Hepatocyte (in vitro differentiated cells): ENCODE results near the gene TRIM31. TPM values are rescaled to one million over a fixed set of nuclear protein-coding genes. Genes with fewer than 3 reads are reported as not detected.

ENCODE experiments used
- DNase-seq: peaks from one replicate; pipeline ENCODE4 v3.0.0-alpha.2; 2016; ENCODE audit warnings: low spot score
- H2AFZ ChIP-seq: fragments of 200-600 bp; sonication (generic); 2 replicates; pipeline ENCODE4 v1.6.0; 2016; ENCODE audit warnings: antibody characterized with exemption, mild to moderate bottlenecking
- H3K27ac ChIP-seq: fragments of 200-600 bp; sonication (generic); 2 replicates; pipeline ENCODE4 v1.5.1; 2016; ENCODE audit warnings: mild to moderate bottlenecking
- H3K27me3 ChIP-seq: fragments of 200-600 bp; sonication (generic); 2 replicates; pipeline ENCODE4 v1.6.1; 2016
- H3K36me3 ChIP-seq: fragments of 200-600 bp; sonication (generic); replicated peaks from 2 replicates; pipeline ENCODE4 v1.5.1; 2016; ENCODE audit warnings: low read depth; ENCODE audit not compliant: insufficient read depth
- H3K4me1 ChIP-seq: fragments of 200-600 bp; sonication (generic); 2 replicates; pipeline ENCODE4 v1.5.1; 2016; ENCODE audit warnings: mild to moderate bottlenecking, moderate library complexity; ENCODE audit not compliant: insufficient read depth
- H3K4me2 ChIP-seq: fragments of 200-600 bp; sonication (generic); 2 replicates; pipeline ENCODE4 v1.6.0; 2016
- H3K4me3 ChIP-seq: fragments of 200-600 bp; sonication (generic); 2 replicates; pipeline ENCODE4 v1.5.1; 2016; ENCODE audit warnings: mild to moderate bottlenecking
- H3K79me2 ChIP-seq: fragments of 200-600 bp; sonication (generic); 2 replicates; pipeline ENCODE4 v1.6.0; 2017; ENCODE audit warnings: mild to moderate bottlenecking
- H3K9me2 ChIP-seq: fragments of 200-600 bp; sonication (generic); replicated peaks from 2 replicates; pipeline ENCODE4 v1.6.0; 2017; ENCODE audit warnings: mild to moderate bottlenecking; ENCODE audit not compliant: insufficient read depth
- H3K9me3 ChIP-seq: fragments of 200-600 bp; sonication (generic); 2 replicates; pipeline ENCODE4 v1.5.1; 2016; ENCODE audit warnings: low read depth, mild to moderate bottlenecking
- H4K20me1 ChIP-seq: fragments of 200-600 bp; sonication (generic); 2 replicates; pipeline ENCODE4 v1.6.0; 2016; ENCODE audit warnings: mild to moderate bottlenecking; ENCODE audit not compliant: insufficient read depth, poor library complexity, severe bottlenecking
- CTCF ChIP-seq: fragments of 200-600 bp; sonication (generic); IDR thresholded peaks from 2 replicates; pipeline ENCODE4 v1.5.1; 2016; ENCODE audit warnings: antibody characterized with exemption, mild to moderate bottlenecking; ENCODE audit not compliant: poor library complexity
- EZH2 ChIP-seq: fragments of 200-600 bp; sonication (generic); IDR thresholded peaks from 2 replicates; pipeline ENCODE4 v1.6.1; 2016; ENCODE audit warnings: antibody characterized with exemption, mild to moderate bottlenecking, borderline replicate concordance
- EZH2phosphoT487 ChIP-seq: fragments of 200-600 bp; sonication (generic); IDR thresholded peaks from one replicate; pipeline ENCODE4 v1.6.1; 2018; ENCODE audit warnings: antibody characterized with exemption, mild to moderate bottlenecking, low read depth, moderate library complexity; ENCODE audit not compliant: unreplicated experiment, severe bottlenecking
- WGBS: methylation state at CpG from one replicate; pipeline ENCODE4 v1.1.6; 2016; ENCODE audit warnings: low lambda C conversion rate; ENCODE audit errors: missing lambda C conversion rate; 5-methylcytosine and 5-hydroxymethylcytosine counted together
- polyA plus RNA-seq: library from polyadenylated mRNA; unstranded; fragments of >200 nt; fragmentation: Nextera tagmentation; extraction: Ambion mirVana; gene quantifications from 2 replicates; pipeline ENCODE4 v1.2.1, GENCODE V29; 2016
- total RNA-seq: library from RNA; depleted of rRNA; stranded (reverse); fragments of >200 nt; gene quantifications from 2 replicates; pipeline ENCODE4 v1.2.3, GENCODE V29; 2014

TRIM31 gene
- total and polyA plus RNA-seq, 2 experiments from 2014 or later = 5.0 to 6.3 TPM

GRCh38 chr6:30061092-30061857 lies 51.6 kb downstream of the TRIM31 start, which contains the start of gene POLR1H:
POLR1H (plus strand) TSS chr6:30061265; CDS start chr6:30061525, 260 bp downstream.
- no peak for TF ChIP-seq EZH2phosphoT487
- no peak for TF ChIP-seq CTCF
- no peak for TF ChIP-seq EZH2
- H3K9me3 ChIP-seq = no peaks in the 10 kb centered on the region
- peaks cover 14% of the 10 kb centered on the region for H3K4me1 ChIP-seq
- H3K27ac ChIP-seq = peak within 1 kb of the TSS; percentile 96
- H2AFZ ChIP-seq = peak within 1 kb of the TSS; percentile 97
- WGBS = under 1% methylated on average over 48 of the region's 48 CpGs
- H3K27me3 ChIP-seq = no peaks in the 10 kb centered on the region
- peaks cover 32% of the 10 kb centered on the region for H3K79me2 ChIP-seq
- peak within 1 kb of the TSS; percentile 94 for H3K4me3 ChIP-seq
- H3K36me3 ChIP-seq = no peaks in the 10 kb centered on the region
- H4K20me1 ChIP-seq = no peaks in the 10 kb centered on the region
- no peaks in the 10 kb centered on the region for H3K9me2 ChIP-seq
- peak within 1 kb of the TSS; percentile 95 for H3K4me2 ChIP-seq
- peak; percentile 99 for DNase-seq

- Histone ChIP-seq H3K27ac (peak overlapping the region; percentile 89), H3K27me3 (no peaks in the 10 kb centered on the region)
- peak; percentile 55 for DNase-seq
These were observed 52.2 kb downstream of the TRIM31 start for GRCh38 chr6:30060606-30061091.

GRCh38 chr6:30055513-30055912 lies 57.4 kb downstream of the TRIM31 start:
- no peak for TF ChIP-seq EZH2
- Histone ChIP-seq H3K9me2 (no peaks in the 10 kb centered on the region), H4K20me1 (no peaks in the 10 kb centered on the region), H3K27ac (no peak overlapping the region), H3K4me3 (no peak overlapping the region), H3K27me3 (no peaks in the 10 kb centered on the region), H3K79me2 (peaks cover 3% of the 10 kb centered on the region), H3K4me2 (no peak overlapping the region), H3K4me1 (no peaks in the 10 kb centered on the region), H2AFZ (no peak overlapping the region), H3K36me3 (no peaks in the 10 kb centered on the region), H3K9me3 (no peaks in the 10 kb centered on the region)
- WGBS = 76% methylated on average over 1 of the region's 1 CpG
- DNase-seq = no peak

More at GRCh38 chr6:30060606-30061091, 52.2 kb downstream of the TRIM31 start:
- peaks cover 32% of the 10 kb centered on the region for H3K79me2 ChIP-seq
- no peaks in the 10 kb centered on the region for H3K9me3 ChIP-seq
- no peaks in the 10 kb centered on the region for H3K36me3 ChIP-seq
- peak overlapping the region; percentile 94 for H3K4me3 ChIP-seq
- peak overlapping the region; percentile 97 for H2AFZ ChIP-seq
- under 1% methylated on average over 24 of the region's 24 CpGs for WGBS
- peaks cover 10% of the 10 kb centered on the region for H3K4me1 ChIP-seq
- no peaks in the 10 kb centered on the region for H3K9me2 ChIP-seq
- TF ChIP-seq EZH2phosphoT487 = no peak
- no peak for TF ChIP-seq EZH2
- no peak for TF ChIP-seq CTCF
- H3K4me2 ChIP-seq = peak overlapping the region; percentile 95
- no peaks in the 10 kb centered on the region for H4K20me1 ChIP-seq

- H3K36me3 ChIP-seq = no peaks in the 10 kb centered on the region
- no peak for TF ChIP-seq CTCF
- no peak for TF ChIP-seq EZH2phosphoT487
- no peak for TF ChIP-seq EZH2
- no peaks in the 10 kb centered on the region for H3K27me3 ChIP-seq
These were observed 59.2 kb downstream of the TRIM31 start for GRCh38 chr6:30053682-30054081.

More at GRCh38 chr6:30053682-30054081, 59.2 kb downstream of the TRIM31 start:
- H3K4me1 ChIP-seq = no peaks in the 10 kb centered on the region
- no peak overlapping the region for H2AFZ ChIP-seq
- no peak for DNase-seq
- H4K20me1 ChIP-seq = no peaks in the 10 kb centered on the region
- H3K4me3 ChIP-seq = no peak overlapping the region
- H3K9me3 ChIP-seq = no peaks in the 10 kb centered on the region
- H3K27ac ChIP-seq = no peak overlapping the region
- WGBS = 87% methylated on average over 3 of the region's 3 CpGs
- no peaks in the 10 kb centered on the region for H3K79me2 ChIP-seq
- no peak overlapping the region for H3K4me2 ChIP-seq
- no peaks in the 10 kb centered on the region for H3K9me2 ChIP-seq
